ENCODE results near the gene RERE.

GRCh38 chr1:8465013-8465412, 352.4 kb downstream of the RERE start:
- no peak for TF ChIP-seq PKNOX1 (IDR thresholded peaks at IDR 0.05)
- TF ChIP-seq ARNT (IDR thresholded peaks at IDR 0.05), result no peak
- no peak for TF ChIP-seq HDGF (IDR thresholded peaks at IDR 0.05; ENCODE audit: borderline replicate concordance)
- no peak for TF ChIP-seq SUZ12 (IDR thresholded peaks at IDR 0.05)
- TF ChIP-seq FOXA1 (IDR thresholded peaks at IDR 0.05), result no peak
- no peak for TF ChIP-seq L3MBTL2 (conservative IDR thresholded peaks at IDR 0.05)
- TF ChIP-seq BHLHE40 (IDR thresholded peaks at IDR 0.05; ENCODE audit: borderline replicate concordance), result no peak
- TF ChIP-seq TARDBP (IDR thresholded peaks at IDR 0.05), result no peak
